ENCODE data around the gene SPDYE6.
"Not testable (repeated sequence)": the region's sequence is repeated elsewhere in the genome, so short reads cannot be mapped to it uniquely, and the experiment has no call there.

Gene SPDYE6

DNA sequence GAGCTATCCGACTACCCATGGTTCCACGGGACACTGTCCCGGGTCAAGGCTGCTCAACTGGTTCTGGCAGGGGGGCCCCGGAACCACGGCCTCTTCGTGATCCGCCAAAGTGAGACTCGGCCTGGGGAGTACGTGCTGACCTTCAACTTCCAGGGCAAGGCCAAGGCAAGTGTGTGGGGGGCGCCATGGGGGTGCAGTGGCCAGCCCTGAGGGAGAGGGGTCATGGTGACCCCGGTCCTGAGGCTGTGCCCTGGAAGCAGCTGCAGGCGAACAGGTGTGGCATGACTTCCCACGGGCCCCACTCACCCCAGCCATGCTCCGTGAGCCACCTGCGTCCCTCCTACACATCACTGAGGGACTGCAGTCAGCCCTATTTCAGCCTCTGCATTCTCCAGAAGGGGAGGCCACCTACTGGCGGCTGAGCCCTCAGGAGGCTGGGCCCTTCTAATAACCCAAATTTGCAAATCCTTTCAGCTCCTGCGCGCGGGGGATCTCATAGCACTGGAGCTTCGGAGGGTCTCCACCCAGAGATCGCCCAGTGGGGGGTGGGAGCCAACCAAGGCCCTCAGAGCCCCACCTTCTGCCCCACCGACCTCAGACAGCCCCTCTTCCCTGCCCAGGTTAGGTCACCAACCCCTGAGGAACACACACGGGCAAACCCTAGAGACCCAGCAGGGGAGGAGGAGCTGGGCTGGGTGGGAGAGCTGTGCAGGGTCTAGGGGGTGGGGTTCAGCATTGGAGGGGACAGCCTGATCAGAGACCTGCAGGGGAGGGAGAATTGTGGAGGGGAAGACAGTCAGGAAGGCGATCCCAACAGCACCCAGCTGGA, 38.8 kb downstream of the SPDYE6 start:
- DNase-seq = no peak

DNA sequence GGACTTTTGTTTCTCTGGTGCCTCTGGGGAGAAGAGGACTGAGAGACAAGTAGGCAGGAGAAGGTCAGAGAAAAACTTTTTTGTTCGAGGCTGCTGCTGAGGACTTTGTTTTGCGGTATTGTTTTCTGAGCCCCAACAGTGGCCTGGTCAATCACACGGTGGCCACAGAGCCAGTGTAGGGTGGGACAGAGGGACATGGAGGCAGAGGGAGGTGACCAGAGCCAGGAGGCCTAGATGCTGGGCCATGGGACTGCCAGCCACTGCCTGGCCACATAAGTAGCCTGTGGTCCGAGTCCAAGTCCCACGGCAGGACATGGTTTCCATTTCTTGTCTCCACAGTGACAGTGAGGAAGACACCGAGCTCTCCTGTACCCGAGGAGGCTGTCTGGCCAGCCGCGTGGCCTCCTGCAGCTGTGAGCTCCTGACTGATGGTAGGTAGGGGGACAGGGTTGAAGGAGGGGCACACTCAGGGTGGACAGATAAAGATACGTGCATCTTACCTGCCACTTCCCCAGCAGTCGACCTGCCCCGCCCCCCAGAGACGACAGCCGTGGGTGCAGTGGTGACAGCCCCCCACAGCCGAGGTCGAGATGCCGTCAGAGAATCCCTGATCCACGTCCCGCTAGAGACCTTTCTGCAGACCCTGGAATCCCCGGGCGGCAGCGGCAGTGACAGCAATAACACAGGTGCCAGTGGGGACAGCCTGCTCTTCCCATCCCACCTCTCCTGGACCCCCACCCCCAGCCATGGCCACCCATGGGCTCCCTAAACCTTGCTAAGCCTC, 42.1 kb downstream of the SPDYE6 start:
- no peak for DNase-seq

DNA sequence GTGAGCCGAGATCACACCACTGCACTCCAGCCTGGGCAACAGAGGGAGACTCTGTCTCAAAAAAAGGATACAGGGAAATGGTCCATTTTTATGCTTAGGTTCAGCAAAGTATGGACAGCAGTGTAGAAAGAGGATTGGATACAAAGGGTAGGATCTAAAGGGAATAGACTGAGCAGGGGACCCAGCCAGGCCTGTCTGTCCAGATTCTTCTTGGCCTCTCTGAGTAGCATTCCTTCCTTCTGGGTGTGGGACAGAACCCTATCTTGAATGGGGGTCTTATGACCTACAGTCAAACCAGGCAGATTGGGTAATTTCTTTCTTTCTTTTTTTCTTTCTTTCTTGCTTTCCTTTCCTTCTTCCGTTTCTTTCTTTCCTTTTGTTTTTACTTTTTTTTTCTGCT, 43.9 kb downstream of the SPDYE6 start:
- DNase-seq = no peak

DNA sequence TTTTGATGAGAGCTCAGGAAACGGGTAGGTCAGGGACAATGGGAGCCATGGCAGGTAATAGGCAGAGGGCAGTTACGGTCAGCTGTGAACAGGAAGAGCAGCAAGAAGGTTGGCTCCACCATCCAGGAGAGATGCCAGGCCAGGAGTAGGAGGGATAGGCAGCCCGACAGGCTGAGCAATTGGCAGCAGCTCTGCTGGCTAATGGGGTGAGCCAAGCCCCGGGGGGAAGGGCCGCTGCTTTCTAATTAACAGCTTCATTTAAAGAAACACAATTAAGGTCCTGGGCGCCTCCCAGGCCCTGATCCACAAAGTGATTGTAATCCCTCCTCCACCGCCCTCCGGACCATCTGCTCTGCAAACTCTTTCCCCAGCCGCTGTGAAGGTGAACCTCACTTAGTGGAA, 45.8 kb downstream of the SPDYE6 start:
- DNase-seq = no peak

DNA sequence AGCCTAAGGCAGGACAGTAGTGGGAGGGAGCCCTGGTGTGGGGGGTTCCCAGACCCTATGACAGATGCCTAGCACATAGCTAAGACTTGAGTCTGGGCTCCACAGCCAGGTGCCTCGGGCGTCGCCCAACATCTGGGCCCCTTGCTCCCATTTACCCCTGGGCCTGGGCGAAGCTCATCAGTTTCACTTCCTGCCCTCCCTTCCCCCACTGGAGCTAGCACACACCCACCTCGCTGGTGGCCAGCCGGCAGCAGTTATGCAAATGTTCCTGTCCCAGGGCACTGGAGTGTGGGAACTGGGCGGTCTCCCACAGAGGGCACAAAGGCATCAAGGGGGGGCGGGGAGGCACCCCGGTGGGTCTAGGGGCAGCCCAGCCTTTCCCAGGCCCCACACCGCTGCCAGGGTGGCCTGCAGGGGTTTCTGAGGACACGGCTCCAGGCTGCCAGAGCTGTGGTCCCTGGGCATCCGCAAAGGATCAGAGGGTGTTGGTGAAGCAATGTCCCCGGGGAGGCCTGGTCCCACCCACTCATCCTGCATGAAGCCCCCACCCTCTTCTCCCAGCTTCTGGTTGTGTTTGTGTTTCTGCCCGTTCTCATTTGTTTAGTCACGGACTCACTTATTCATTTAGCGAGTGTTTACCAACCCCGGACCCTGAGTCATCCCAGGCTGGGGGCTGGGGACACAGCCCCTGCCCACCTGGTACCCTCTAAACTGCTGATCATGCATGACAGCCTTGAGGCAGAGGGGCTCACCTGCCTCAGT, 49.1 kb downstream of the SPDYE6 start:
- peak in 1 of 2 experiments; percentile 49 for DNase-seq

DNA sequence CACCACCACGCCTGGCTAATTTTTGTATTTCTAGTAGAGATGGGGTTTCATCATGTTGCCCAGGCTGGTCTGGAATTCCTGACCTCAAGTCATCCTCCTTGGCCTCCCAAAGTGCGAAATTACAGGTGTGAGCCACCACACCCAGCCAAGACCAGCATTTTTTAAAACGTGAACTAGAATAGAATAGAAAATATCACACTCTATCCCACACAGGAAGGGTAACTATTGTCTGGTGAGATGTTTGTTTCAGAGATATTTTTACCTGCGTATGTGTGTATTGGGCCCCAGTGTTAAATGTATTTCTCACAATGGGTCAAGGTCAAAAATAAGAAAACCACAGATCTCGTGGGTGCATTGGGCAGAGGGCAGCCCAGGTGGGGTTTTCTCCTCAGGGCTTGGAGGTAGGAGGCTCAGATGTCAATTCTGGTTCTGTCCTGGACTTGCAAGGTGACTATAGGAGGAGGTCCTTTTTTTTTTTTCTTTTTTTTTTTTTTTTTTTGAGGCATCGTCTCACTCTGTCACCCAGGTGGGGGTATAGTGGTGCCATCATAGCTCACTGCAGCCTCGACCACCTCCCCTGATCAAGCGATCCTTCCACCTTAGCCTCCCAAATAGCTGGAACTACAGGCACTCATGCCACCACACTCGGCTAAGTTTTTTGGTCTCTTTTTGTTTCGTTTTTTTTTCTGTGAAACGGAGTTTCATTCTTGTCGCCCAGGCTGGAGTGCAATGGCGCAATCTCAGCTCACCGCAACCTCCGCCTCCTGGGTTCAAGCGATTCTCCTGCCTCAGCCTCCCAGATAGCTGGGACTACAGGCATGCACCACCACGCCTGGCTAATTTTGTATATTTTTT, 50.6 kb downstream of the SPDYE6 start:
- no peak for DNase-seq

DNA sequence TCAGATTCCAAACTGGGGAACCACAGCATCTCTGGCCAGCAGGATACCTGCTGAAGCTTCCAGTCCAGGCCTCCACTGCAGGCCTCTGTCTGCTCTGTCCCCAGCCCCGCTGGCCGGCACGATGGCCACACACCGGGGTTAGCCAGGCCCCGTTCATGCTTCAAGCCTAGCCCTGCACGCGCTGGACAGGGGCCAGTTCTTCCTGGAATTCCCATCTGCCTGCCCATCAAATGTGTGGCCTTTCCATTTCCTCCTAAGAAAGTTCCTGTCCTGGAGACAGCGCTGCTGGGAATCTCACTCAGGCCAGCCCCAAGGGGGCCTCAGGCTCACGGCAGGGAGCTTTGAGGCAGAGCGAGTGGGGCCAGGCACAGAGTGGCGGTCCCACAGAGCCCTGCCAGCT, 51.6 kb downstream of the SPDYE6 start:
- no peak for DNase-seq

DNA sequence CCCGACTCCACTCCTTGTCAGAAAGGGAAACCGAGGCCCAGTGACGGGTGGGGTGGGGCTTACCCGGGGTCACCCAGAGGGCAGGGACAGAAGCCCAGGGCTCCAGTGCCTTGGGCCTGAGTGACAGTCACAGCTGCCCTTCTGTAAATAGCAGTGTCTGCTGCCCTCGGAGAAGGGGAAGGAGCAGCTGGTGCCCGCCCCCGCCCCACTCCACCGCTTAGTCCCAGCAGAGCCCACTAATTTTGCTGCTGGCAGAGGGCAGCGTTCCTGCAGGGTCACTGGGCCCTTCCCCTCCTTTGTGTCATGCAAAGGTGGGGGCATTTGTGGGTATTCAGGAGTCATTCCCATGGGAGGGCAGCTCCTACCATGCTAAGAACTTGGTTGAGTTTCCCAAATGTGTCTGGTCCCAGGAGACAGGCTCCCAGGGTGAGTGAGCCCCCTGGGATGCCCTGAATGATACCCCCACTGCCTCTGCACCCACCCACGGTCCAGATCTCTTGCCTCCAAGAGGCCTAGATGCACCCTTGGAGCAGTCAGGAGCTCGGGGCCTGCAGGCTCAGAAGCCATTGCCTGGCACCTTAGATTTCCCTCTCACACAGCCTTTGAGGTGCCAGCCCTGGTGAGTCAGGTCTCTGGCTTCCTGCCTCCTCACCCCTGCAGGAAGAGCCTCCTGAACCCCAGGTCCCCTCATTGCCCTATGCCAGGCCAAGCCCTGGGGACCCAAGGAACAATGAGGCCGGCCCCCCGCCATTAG, 52.4 kb downstream of the SPDYE6 start:
- DNase-seq = peak; percentile 37 to 52

DNA sequence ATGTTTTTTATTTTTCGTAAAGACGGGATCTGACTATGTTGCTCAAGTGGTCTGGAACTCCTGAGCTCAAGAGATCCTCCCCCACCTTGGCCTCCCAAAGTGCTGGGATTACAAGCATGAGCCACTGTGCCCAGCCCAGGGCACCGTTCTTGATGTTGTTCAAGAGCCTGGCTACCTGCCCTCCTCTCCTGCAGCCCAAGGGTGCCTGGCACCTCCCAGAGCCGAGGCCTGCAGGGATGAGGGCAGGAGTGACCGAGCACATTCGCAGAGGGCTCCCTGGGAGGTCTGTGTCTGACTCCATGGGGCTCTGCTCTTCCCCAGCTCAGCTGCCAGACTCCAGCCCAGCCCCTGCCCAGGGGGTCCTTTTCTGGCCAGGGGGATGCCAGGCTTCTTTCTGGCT, 54.2 kb downstream of the SPDYE6 start:
- DNase-seq = no peak

DNA sequence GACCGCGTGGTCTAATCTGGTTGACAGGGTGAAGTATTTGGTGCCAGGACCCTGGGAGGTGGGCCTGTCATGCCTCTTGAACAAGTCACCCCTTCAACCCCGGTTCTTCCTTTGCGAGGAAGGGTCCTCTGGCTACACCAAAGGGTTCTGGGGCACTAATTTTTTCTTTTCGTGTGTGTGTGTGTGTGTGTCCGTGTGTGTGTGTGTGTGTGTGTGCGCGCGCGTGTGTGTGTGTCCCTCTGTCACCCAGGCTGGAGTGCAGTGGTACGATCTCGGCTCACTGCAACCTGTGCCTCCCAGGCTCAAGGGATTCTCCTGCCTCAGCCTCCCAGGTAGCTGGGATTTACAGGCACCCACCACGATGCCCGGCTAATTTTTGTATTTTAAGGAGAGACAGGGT, 54.9 kb downstream of the SPDYE6 start:
- not testable (repeated sequence) for DNase-seq

DNA sequence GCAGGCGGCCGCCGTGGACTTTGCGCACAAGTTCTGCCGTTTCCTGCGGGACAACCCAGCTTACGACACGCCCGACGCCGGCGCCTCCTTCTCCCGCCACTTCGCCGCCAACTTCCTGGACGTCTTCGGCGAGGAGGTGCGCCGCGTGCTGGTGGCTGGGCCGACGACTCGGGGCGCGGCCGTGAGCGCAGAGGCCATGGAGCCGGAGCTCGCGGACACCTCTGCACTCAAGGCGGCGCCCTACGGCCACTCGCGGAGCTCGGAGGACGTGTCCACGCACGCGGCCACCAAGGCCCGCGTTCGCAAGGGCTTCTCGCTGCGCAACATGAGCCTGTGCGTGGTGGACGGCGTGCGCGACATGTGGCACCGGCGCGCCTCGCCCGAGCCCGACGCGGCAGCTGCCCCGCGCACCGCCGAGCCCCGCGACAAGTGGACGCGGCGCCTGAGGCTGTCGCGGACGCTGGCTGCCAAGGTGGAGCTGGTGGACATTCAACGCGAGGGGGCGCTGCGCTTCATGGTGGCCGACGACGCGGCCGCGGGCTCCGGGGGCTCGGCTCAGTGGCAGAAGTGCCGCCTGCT, 55.5 kb downstream of the SPDYE6 start:
- DNase-seq = no peak

DNA sequence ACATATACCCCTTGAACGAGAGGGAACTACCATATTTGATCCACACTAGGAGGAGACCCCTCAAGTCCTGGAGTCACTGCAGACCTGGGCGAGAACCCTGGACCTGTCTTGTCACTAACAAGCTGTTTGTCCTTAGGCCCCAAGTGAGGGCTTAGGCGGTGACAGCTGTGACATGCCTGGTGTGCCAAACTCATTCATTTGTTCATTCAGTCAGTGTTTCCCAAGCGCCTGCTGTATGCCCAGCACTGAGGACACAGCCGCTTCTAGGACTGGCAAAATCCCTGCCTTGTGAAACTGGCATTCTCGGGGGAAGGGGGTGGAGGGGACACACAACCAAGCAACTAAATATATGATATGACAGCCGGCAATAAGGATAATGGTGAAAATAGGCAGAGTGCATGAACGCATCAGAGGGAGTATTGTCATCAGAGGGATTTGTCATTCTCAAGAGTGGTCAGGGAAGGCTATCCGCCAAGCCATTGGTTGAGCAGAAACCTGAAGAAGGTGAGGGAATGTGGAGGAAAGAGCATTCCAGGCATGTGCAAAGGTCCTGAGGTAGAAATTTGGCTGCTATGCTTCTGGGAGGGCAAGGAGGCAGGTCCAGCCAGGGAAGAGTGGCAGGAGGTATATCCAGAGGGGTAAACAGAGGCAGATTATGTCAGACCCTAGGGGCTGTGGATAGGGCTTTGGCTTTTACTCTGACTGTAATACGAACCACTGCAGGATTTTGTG, 58.6 kb downstream of the SPDYE6 start:
- no peak for DNase-seq

DNA sequence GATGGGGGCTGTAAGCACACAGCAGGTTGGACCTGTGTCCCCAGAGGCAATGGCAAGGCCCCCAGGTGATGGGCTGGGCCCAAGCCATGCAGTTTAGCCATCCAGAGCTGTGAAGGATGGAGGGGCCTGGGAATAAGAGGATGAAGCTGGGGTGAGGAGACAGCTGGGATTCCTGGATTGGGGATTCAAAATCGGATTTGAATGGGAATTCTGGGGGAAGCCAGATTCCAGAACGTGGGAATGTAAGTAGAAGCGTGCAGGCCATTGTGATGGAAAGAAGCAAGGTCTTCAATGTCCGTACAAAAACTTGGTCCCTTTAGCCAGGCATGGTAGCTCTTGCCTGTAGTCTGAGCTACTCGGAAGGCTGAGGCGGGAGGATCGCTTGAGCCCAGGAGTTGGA, 59.7 kb downstream of the SPDYE6 start:
- no peak for DNase-seq

DNA sequence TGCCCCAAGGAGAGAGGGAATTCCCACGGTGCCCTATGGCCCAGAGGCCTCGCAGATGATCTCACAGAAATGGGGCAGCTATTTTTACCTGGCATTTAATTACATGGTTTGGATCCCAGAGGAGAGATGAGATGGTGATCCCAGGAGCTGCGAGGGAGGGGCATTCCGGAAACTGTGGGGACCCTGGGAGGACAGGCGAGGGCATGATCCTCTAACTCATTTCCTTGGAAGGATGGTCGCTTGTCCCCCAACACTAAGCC, 60.1 kb downstream of the SPDYE6 start:
- DNase-seq = no peak
